Liver (tissue), 5 donors: ENCODE data around the gene CUEDC1. TPM values are rescaled to one million over a fixed set of nuclear protein-coding genes. Genes with fewer than 3 reads are reported as not detected.

Experiments used
- polyA plus RNA-seq, 2 donors: library from polyadenylated mRNA; stranded (reverse) in 1 of 2; unstranded in 1 of 2; fragments of 200-250 nt in 1 of 2; fragments of >200 nt in 1 of 2; fragmentation: Nextera tagmentation in 1 of 2; extraction: Ambion mirVana in 1 of 2; gene quantifications; one replicate each; pipeline versions ENCODE4 v1.2.1 to v1.2.3, GENCODE V29; 2013 to 2015
- small RNA-seq: library from RNA; depleted of rRNA; stranded (forward); fragments of <200 nt; gene quantifications from one replicate; pipeline ENCODE3, GENCODE V24; 2014
- total RNA-seq, 2 donors: library from RNA; depleted of rRNA; stranded (reverse); fragments of >200 nt; gene quantifications; one replicate each; pipeline ENCODE4 v1.2.3, GENCODE V29; 2014
- donor health status: healthy.
- donor health status: healthy.
- donor health status: healthy.

The CUEDC1 gene
- total and polyA plus RNA-seq, 4 donors = 2.6 to 4.9 (median 3.4) TPM

Small RNA genes lying within 50 kb of the gene (small RNA-seq; reads per million reads assigned to genes)
- not detected for gene AC015813.4

Other genes with a start within 250 kb of the CUEDC1 start
- gene CCDC182, start 210.1 kb downstream of the CUEDC1 start, total RNA-seq = not detected
- gene CCDC182, start 210.1 kb downstream of the CUEDC1 start, polyA plus RNA-seq = not detected
- gene MRPS23, start 105.4 kb downstream of the CUEDC1 start, total RNA-seq = 10 to 100 TPM in 1 of 2 donors, 1 to 10 TPM in 1; 9.8 to 13.7 TPM
- gene MRPS23, start 105.4 kb downstream of the CUEDC1 start, polyA plus RNA-seq = 10 to 100 TPM; 20.1 to 24.3 TPM
- 10 to 100 TPM; 14.6 to 26.2 TPM for gene VEZF1, start 32.8 kb upstream of the CUEDC1 start, total RNA-seq
- gene VEZF1, start 32.8 kb upstream of the CUEDC1 start, polyA plus RNA-seq = 1 to 10 TPM; 7.9 to 8.2 TPM
- 100 to 1,000 TPM; 162 to 201 TPM for gene SRSF1, start 51.8 kb upstream of the CUEDC1 start, total RNA-seq
- 10 to 100 TPM; 52.3 to 65.4 TPM for gene SRSF1, start 51.8 kb upstream of the CUEDC1 start, polyA plus RNA-seq
- 10 to 100 TPM; 11.3 to 16.9 TPM for gene DYNLL2, start 128.0 kb upstream of the CUEDC1 start, total RNA-seq
- gene DYNLL2, start 128.0 kb upstream of the CUEDC1 start, polyA plus RNA-seq = 10 to 100 TPM in 1 of 2 donors, 1 to 10 TPM in 1; 3.2 to 22.1 TPM
- under 1 TPM in 1 of 2 donors, not detected in 1; under 0.01 TPM for gene OR4D1, start 193.0 kb upstream of the CUEDC1 start, total RNA-seq
- not detected for gene OR4D1, start 193.0 kb upstream of the CUEDC1 start, polyA plus RNA-seq
- not detected for gene OR4D2, start 211.6 kb upstream of the CUEDC1 start, total RNA-seq
- not detected for gene OR4D2, start 211.6 kb upstream of the CUEDC1 start, polyA plus RNA-seq
- gene EPX, start 237.3 kb upstream of the CUEDC1 start, total RNA-seq = 10 to 100 TPM in 1 of 2 donors, not detected in 1; 10.0 TPM
- gene EPX, start 237.3 kb upstream of the CUEDC1 start, polyA plus RNA-seq = under 1 TPM in 1 of 2 donors, not detected in 1; 0.09 TPM